WERI-Rb-1 (cell line): ENCODE measurements around the gene BLTP2.

ENCODE experiments used
- DNase-seq: peaks from one replicate; pipeline ENCODE4 v3.0.0-alpha.2; 2020
- H3K27ac ChIP-seq: fragments of 250-450 bp; sonication (Bioruptor Pico); 2 replicates; pipeline ENCODE4 v1.5.1; 2020; ENCODE audit warnings: mild to moderate bottlenecking, moderate library complexity
- H3K27me3 ChIP-seq: fragments of 250-450 bp; sonication (Bioruptor Pico); 2 replicates; pipeline ENCODE4 v1.5.1; 2021; ENCODE audit warnings: mild to moderate bottlenecking, low read depth, moderate library complexity; ENCODE audit not compliant: insufficient read depth, severe bottlenecking
- H3K36me3 ChIP-seq: fragments of 250-450 bp; sonication (Bioruptor Pico); 2 replicates; pipeline ENCODE4 v1.5.1; 2020; ENCODE audit warnings: mild to moderate bottlenecking, moderate library complexity
- H3K4me3 ChIP-seq: 2 replicates; pipeline ENCODE4 v1.5.1; 2011; ENCODE audit warnings: low read depth, mild to moderate bottlenecking, control low read depth, low read length
- H3K9me3 ChIP-seq: fragments of 250-450 bp; sonication (Bioruptor Pico); 2 replicates; pipeline ENCODE4 v1.5.1; 2021; ENCODE audit warnings: mild to moderate bottlenecking, moderate library complexity; ENCODE audit not compliant: severe bottlenecking
- TF ChIP-seq, protein P1 (sequence below): IDR thresholded peaks from 2 replicates; pipeline ENCODE4 v1.5.1; 2011; ENCODE audit warnings: low read depth, mild to moderate bottlenecking, control low read depth, inconsistent platforms, low read length

The BLTP2 gene

DNA sequence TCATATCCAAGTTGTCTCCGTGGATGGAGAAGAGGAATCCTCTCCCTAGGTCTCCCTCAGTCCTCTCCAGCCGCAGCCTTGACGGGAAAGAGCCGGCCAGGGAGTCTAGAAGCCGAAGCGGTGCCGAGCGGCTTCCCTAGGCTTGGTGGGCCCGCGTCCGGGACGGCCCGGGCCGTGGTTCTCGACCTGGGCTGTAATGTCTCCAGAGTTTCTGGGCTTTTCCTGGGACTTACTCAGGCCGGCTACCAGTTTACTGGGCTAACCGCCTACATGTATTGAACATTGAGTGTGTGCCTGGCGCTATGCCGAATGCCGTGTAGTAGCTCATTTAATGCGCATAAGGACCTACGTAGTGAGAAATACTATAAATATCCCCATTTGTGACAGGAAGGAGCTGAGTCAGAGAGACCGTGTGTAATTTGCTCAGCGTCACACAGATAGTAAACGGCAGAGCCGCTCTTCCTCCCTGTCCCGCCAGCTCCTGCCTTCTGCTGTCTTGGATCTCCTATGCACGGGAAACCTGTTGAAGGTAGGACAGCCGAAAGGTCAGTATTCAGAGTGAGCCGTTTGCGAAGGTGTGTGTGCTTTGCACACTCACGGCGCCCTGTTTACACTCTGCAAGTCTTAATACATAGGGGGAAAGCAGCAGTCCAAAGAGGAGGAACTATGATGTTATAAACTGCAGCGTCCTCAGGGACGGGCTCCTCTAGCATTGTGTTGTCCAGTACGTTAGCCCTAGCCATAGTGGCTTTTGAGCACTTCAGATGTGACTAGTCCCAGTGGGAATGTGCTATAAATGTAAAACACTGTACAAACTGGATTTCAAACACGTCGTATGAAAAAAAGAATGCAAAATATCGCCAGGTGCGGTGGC lies 45.4 kb downstream of the BLTP2 start:
- Histone ChIP-seq H3K27me3 (no peaks in the 10 kb centered on the region), H3K9me3 (no peaks in the 10 kb centered on the region), H3K4me3 (peak overlapping the region; percentile 82), H3K36me3 (peaks cover 48% of the 10 kb centered on the region), H3K27ac (peak overlapping the region; percentile 92)
- TF ChIP-seq, protein P1, sequence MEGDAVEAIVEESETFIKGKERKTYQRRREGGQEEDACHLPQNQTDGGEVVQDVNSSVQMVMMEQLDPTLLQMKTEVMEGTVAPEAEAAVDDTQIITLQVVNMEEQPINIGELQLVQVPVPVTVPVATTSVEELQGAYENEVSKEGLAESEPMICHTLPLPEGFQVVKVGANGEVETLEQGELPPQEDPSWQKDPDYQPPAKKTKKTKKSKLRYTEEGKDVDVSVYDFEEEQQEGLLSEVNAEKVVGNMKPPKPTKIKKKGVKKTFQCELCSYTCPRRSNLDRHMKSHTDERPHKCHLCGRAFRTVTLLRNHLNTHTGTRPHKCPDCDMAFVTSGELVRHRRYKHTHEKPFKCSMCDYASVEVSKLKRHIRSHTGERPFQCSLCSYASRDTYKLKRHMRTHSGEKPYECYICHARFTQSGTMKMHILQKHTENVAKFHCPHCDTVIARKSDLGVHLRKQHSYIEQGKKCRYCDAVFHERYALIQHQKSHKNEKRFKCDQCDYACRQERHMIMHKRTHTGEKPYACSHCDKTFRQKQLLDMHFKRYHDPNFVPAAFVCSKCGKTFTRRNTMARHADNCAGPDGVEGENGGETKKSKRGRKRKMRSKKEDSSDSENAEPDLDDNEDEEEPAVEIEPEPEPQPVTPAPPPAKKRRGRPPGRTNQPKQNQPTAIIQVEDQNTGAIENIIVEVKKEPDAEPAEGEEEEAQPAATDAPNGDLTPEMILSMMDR = no peak
- DNase-seq = no peak

DNA sequence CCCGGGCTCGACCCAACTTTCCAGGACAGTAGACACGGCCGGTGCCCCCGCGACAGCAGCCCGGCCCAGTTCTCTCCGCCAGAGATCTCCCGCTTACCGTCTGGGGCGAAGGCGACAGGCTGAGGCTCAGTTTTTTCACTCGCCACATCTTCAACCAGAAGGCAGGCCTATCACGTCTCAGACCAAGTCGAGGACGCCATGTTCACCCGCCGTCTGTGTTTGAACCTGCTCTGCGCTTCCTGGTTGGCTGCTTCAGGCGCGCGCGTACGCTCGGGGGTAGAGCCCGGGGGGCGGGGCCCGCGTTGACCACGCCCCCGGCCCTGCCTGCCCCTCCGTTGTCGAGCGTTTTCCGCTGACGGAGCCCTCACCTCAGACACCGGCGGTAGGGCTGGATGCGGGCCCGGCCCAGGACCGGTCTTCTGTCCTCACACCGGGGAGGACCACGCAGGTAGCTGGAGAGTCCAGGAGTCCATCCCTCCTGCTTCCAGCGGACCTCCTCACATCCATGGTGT lies 46.1 kb downstream of the BLTP2 start, which contains the start of gene SPAG5:
TSS of gene SPAG5 (minus strand) at position 227 of the 512 bp plus-strand sequence. CDS start at position 148, 79 bp downstream.
- Histone ChIP-seq H3K4me3 (peak within 1 kb of the TSS; percentile 82), H3K27ac (peak within 1 kb of the TSS; percentile 92), H3K36me3 (peaks cover 54% of the 10 kb centered on the region), H3K9me3 (no peaks in the 10 kb centered on the region), H3K27me3 (no peaks in the 10 kb centered on the region)
- peak; percentile 92 for DNase-seq
- TF ChIP-seq, protein P1 = no peak

DNA sequence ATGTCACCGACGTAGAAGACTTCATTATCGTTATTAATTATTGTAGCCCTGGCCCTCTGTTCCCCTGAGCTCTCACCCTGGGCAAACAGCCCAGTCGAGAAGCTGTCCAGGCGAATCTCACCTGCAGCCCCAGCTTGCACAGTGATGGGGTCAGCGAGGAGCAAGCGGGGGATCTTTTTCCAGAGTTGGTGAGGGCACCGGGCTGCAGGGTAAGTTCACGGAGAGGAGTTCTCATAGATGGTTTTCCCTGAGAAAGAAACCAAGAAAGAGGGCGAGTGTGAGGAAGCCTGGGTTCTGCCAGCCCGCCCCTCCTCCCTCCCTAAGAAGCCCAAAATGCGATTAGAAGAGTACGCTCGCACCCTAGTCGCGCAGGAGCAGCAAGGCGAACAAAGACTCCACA lies 46.6 kb downstream of the BLTP2 start:
- Histone ChIP-seq H3K9me3 (no peaks in the 10 kb centered on the region), H3K4me3 (peak overlapping the region; percentile 82), H3K27me3 (no peaks in the 10 kb centered on the region), H3K27ac (peak overlapping the region; percentile 92), H3K36me3 (peaks cover 57% of the 10 kb centered on the region)
- no peak for DNase-seq
- TF ChIP-seq, protein P1 = no peak

DNA sequence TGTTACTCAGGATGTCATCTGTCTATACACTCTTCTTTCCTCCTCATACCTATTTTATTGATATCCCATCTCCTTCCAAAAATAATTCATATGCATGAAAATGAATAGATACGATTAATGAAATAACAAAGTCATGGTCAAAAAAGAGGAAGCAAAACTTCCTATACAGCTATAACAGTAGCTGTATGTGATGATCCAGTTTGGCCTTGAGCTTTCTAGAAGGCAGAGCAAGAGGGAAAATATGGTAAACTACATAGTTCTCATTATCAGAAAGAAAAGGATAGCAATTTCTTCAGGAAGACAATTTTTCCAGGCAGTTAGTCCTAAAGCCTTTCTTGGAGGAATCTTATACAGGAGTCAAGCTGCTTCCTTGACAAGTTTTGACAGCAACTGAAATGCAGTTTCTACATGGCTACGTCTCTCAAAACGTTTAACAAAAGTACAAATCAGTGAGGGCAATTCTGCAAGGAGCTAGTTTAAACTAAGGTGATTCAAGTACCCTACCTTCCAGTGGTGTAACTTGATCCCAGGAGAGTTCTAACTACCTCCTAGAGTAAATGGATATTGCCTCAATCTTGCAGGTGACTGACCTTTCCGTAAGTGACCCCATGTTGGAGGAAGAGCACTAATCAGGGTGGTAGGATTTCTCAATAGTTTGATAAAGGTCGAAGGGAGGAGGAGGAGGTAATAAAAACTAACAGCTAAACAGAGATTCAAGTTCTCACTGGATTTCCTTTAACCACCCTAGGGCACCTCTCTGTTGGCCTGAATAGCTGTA lies 47.2 kb downstream of the BLTP2 start:
- H3K36me3 ChIP-seq = peaks cover 63% of the 10 kb centered on the region
- DNase-seq = no peak
- H3K9me3 ChIP-seq = no peaks in the 10 kb centered on the region
- peak overlapping the region; percentile 82 for H3K4me3 ChIP-seq
- TF ChIP-seq, protein P1 = no peak
- peak overlapping the region; percentile 92 for H3K27ac ChIP-seq
- no peaks in the 10 kb centered on the region for H3K27me3 ChIP-seq
